MCF 10A (cell line): ENCODE measurements around the gene FIGN. TPM values are rescaled to one million over a fixed set of nuclear protein-coding genes. Genes with fewer than 3 reads are reported as not detected.

Source experiments
- BruUV-seq: library from RNA; stranded (reverse); fragments of 400-500 nt; replicated peaks from 2 replicates; lab custom pipeline; 2021; lab: Mats Ljungman, UMichigan
- CTCF ChIA-PET: fragments of 300-600 bp; sonication (Branson Sonifier 250); formaldehyde crosslinking; extraction: SDS; loops from one replicate; lab custom pipeline; 2021; ENCODE audit warnings: antibody characterized with exemption, inconsistent platforms; lab: Yijun Ruan, JAX
- POLR2A ChIA-PET: fragments of 300-600, 350-650 bp; sonication (Branson Sonifier 250); formaldehyde crosslinking; extraction: SDS; loops from one replicate; lab custom pipeline; 2020; ENCODE audit warnings: antibody characterized with exemption, inconsistent platforms; lab: Yijun Ruan, JAX
- DNase-seq: peaks from one replicate; pipeline ENCODE4 v3.0.0-alpha.2; 2018; ENCODE audit not compliant: unreplicated experiment
- H3K27ac Mint-ChIP-seq: one replicate; pipeline ENCODE4 v1.8.0; 2022; ENCODE audit warnings: mild to moderate bottlenecking, low read depth, mixed read lengths; ENCODE audit not compliant: unreplicated experiment
- H3K27me3 Mint-ChIP-seq: one replicate; pipeline ENCODE4 v1.8.0; 2022; ENCODE audit warnings: mixed read lengths; ENCODE audit not compliant: insufficient read depth, unreplicated experiment
- H3K36me3 Mint-ChIP-seq: one replicate; pipeline ENCODE4 v1.8.0; 2022; ENCODE audit warnings: mild to moderate bottlenecking, moderate library complexity, mixed read lengths; ENCODE audit not compliant: insufficient read depth, unreplicated experiment
- H3K4me1 Mint-ChIP-seq: one replicate; pipeline ENCODE4 v1.8.0; 2022; ENCODE audit warnings: mixed read lengths; ENCODE audit not compliant: insufficient read depth, unreplicated experiment
- H3K4me3 Mint-ChIP-seq: one replicate; pipeline ENCODE4 v1.8.0; 2022; ENCODE audit warnings: mild to moderate bottlenecking, moderate library complexity, mixed read lengths; ENCODE audit not compliant: unreplicated experiment
- H3K9me3 Mint-ChIP-seq: one replicate; pipeline ENCODE4 v1.8.0; 2022; ENCODE audit warnings: mixed read lengths; ENCODE audit not compliant: unreplicated experiment
- intact Hi-C: fragments of 100-400 bp; cut with micrococcal nuclease; formaldehyde crosslinking; loops from 2 replicates; pipeline ENCODE4 v1.14.1; 2022
- total RNA-seq: library from RNA; stranded (reverse); gene quantifications from 2 replicates; pipeline ENCODE4 v1.2.3, GENCODE V29; 2022
- TF ChIP-seq, protein P1 (sequence below): fragments of 200-600 bp; IDR thresholded peaks from one replicate; pipeline ENCODE4 v1.8.0; 2022; ENCODE audit warnings: antibody characterized with exemption, mild to moderate bottlenecking; ENCODE audit not compliant: unreplicated experiment

The FIGN gene
- total RNA-seq, 1 experiment from 2014 or later = 11.7 TPM

DNA sequence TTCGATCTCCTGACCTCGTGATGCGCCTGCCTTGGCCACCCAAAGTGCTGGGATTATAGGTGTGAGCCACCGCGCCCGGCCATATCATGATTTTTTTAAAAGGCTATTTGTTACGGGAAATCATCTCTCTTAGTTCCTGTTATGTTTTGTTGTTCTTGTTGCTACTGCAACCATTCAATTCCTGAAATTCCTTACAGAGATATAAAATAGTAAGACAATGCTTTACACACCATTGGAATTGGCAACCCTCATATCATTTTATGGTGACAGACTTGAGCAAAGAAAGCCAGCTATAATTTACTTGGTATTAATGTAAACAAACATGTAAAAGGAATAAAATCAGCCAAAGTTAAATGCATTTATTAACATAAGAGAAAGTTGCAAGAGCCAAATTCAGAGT lies 163.0 kb downstream of the FIGN start:
- no peak for DNase-seq
- no peaks in the 10 kb centered on the region for H3K9me3 Mint-ChIP-seq
- no TSS peak for BruUV-seq
- H3K27me3 Mint-ChIP-seq = no peaks in the 10 kb centered on the region
- intact Hi-C loops = no loop called here
- no peaks in the 10 kb centered on the region for H3K36me3 Mint-ChIP-seq
- TF ChIP-seq, protein P1, sequence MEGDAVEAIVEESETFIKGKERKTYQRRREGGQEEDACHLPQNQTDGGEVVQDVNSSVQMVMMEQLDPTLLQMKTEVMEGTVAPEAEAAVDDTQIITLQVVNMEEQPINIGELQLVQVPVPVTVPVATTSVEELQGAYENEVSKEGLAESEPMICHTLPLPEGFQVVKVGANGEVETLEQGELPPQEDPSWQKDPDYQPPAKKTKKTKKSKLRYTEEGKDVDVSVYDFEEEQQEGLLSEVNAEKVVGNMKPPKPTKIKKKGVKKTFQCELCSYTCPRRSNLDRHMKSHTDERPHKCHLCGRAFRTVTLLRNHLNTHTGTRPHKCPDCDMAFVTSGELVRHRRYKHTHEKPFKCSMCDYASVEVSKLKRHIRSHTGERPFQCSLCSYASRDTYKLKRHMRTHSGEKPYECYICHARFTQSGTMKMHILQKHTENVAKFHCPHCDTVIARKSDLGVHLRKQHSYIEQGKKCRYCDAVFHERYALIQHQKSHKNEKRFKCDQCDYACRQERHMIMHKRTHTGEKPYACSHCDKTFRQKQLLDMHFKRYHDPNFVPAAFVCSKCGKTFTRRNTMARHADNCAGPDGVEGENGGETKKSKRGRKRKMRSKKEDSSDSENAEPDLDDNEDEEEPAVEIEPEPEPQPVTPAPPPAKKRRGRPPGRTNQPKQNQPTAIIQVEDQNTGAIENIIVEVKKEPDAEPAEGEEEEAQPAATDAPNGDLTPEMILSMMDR = no peak
- no peak overlapping the region for H3K4me3 Mint-ChIP-seq
- ChIA-PET POLR2A (no interaction called here), CTCF (no interaction called here)
- no peak overlapping the region for H3K27ac Mint-ChIP-seq
- H3K4me1 Mint-ChIP-seq = no peaks in the 10 kb centered on the region

DNA sequence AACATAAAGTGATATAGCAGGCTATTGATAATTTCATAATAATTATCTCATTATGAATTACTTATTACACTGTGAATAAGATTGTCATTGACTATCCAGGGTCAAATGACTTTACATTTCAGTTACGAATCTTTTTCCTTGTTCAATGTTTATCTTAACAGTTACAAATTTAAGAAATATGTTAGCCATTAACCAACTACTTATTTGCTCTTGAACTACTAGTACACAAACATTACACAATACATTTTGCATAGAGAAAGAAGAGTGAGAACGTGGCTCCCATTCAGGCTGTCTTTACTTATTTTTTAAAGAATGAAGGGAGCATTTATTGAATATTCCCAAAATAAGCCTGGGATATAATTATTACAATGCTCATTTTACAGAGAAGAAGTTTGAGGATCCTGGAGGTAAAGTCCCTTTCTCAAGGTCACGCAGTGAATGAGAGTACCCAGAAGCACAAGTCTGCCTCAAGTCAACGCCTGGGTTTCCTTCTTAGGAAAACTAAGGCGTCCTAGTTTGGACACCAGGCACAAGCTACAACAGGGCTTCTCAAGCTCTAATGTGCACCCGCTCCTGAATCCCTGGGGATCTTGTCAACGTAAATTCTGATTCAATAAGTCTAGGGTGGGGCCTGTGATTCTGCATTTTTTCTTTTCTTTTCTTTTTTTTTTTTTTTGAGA lies 164.2 kb downstream of the FIGN start:
- Mint-ChIP-seq H3K9me3 (no peaks in the 10 kb centered on the region), H3K27ac (no peak overlapping the region), H3K27me3 (no peaks in the 10 kb centered on the region), H3K4me1 (no peaks in the 10 kb centered on the region), H3K36me3 (no peaks in the 10 kb centered on the region), H3K4me3 (no peak overlapping the region)
- TF ChIP-seq, protein P1 = no peak
- BruUV-seq = no TSS peak
- no peak for DNase-seq
- intact Hi-C loops = no loop called here
- ChIA-PET CTCF (no interaction called here), POLR2A (no interaction called here)

DNA sequence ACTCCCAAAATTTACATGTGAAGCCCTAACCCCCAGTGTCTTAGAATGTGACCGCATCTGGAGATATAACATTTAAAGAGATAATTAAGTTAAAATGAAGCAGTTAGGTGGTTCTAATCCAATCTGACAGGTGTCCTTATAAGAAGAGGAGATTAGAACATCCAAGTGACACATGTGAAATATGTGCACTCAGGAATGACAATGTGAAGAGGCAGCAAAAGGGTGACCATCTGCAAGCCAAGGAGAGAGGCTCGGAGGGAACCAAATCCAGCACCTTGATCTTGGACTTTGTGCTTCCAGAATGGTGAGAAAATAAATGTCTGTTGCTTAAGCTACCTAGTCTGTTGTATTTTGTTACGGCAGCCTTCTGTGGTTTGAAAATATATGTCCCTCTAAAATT lies 165.4 kb downstream of the FIGN start:
- TF ChIP-seq, protein P1 = no peak
- intact Hi-C loops = no loop called here
- Mint-ChIP-seq H3K27me3 (no peaks in the 10 kb centered on the region), H3K4me1 (no peaks in the 10 kb centered on the region), H3K36me3 (no peaks in the 10 kb centered on the region), H3K4me3 (no peak overlapping the region), H3K27ac (no peak overlapping the region), H3K9me3 (no peaks in the 10 kb centered on the region)
- POLR2A ChIA-PET = interaction anchor here (0.6 kb wide), 1 partner anchor 13 kb away, joined by 3 read pairs; no protein-coding TSS in a partner anchor
- CTCF ChIA-PET = no interaction called here
- BruUV-seq = no TSS peak
- DNase-seq = no peak

DNA sequence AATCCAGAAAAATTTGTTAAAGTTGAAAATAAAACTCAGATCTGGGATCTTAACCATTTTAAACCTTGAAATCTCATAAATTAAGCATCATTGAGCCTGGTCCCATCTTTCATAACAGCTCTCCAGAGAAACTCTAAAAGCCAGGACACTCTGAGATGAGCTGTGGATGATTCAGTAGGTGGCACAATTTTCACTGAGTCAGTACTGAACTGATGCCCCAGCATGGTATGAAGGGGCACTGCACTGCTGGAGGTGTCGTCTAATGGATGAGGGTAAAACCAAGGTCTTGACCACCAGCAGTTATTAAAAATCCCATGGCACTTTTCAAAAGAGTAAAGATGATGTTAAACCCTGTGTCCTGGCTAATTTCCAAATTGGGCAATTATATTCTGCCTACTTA lies 170.6 kb downstream of the FIGN start:
- ChIA-PET POLR2A (no interaction called here), CTCF (interaction anchor here (0.6 to 0.7 kb wide), 3 partner anchors 52 to 90 kb away, joined by 3 read pairs; no protein-coding TSS in a partner anchor)
- no peak overlapping the region for H3K4me3 Mint-ChIP-seq
- H3K36me3 Mint-ChIP-seq = no peaks in the 10 kb centered on the region
- H3K27me3 Mint-ChIP-seq = no peaks in the 10 kb centered on the region
- intact Hi-C loops = no loop called here
- H3K27ac Mint-ChIP-seq = no peak overlapping the region
- DNase-seq = peak; percentile 14
- no TSS peak for BruUV-seq
- TF ChIP-seq, protein P1 = no peak
- no peaks in the 10 kb centered on the region for H3K9me3 Mint-ChIP-seq
- no peaks in the 10 kb centered on the region for H3K4me1 Mint-ChIP-seq
